Retinal pigment epithelial cell (primary cell): ENCODE results near the gene KIAA0232.

Experiments
- DNase-seq: peaks from one replicate; pipeline ENCODE4 v3.0.0-alpha.2; 2010; ENCODE audit warnings: low read depth
- H3K4me3 ChIP-seq: 2 replicates; pipeline ENCODE4 v1.5.1; 2011; ENCODE audit warnings: mild to moderate bottlenecking, low read length, control low read depth, moderate library complexity
- CTCF ChIP-seq: conservative IDR thresholded peaks from 2 replicates; pipeline ENCODE4 v1.5.1; 2011; ENCODE audit warnings: low read depth, low read length, control low read depth, inconsistent platforms

KIAA0232 gene

GRCh38 chr4:6812766-6813165 lies 30.2 kb downstream of the KIAA0232 start:
- no peak for TF ChIP-seq CTCF
- DNase-seq: no peak
- no peak overlapping the region for H3K4me3 ChIP-seq

- no peak for DNase-seq
- no peak overlapping the region for H3K4me3 ChIP-seq
- no peak for TF ChIP-seq CTCF
Measured at GRCh38 chr4:6813725-6814124, 31.2 kb downstream of the KIAA0232 start.

GRCh38 chr4:6815029-6815836 lies 32.7 kb downstream of the KIAA0232 start:
- no peak for DNase-seq
- no peak for TF ChIP-seq CTCF

GRCh38 chr4:6819295-6819694 lies 36.8 kb downstream of the KIAA0232 start:
- no peak overlapping the region for H3K4me3 ChIP-seq
- DNase-seq: no peak
- no peak for TF ChIP-seq CTCF

More at GRCh38 chr4:6815029-6815836, 32.7 kb downstream of the KIAA0232 start:
- H3K4me3 ChIP-seq: no peak overlapping the region

GRCh38 chr4:6820695-6821094 lies 38.2 kb downstream of the KIAA0232 start:
- no peak for DNase-seq
- no peak overlapping the region for H3K4me3 ChIP-seq
- no peak for TF ChIP-seq CTCF

GRCh38 chr4:6824071-6824470 lies 41.5 kb downstream of the KIAA0232 start:
- no peak for TF ChIP-seq CTCF
- H3K4me3 ChIP-seq: no peak overlapping the region
- no peak for DNase-seq

GRCh38 chr4:6824772-6825402 lies 42.4 kb downstream of the KIAA0232 start:
- no peak overlapping the region for H3K4me3 ChIP-seq
- no peak for TF ChIP-seq CTCF
- no peak for DNase-seq
